Stimulated activated CD4-positive, alpha-beta T cell treated with anti-CD3 and anti-CD28 coated beads, Interleukin-12 subunit alpha, Interleukin-12 subunit beta, amount 100 ng/mL, for 24 hours (primary cell): Measurements from ENCODE around the gene GRM5.

Source experiments
- DNase-seq, 2 experiments: peaks; one replicate each; pipeline ENCODE4 v3.0.0-alpha.2; 2020; ENCODE audit warnings: low read depth in 2 of 2

The GRM5 gene

GRCh38 chr11:88704485-88704884 is 361.3 kb downstream of the GRM5 start:
- no peak for DNase-seq

DNA sequence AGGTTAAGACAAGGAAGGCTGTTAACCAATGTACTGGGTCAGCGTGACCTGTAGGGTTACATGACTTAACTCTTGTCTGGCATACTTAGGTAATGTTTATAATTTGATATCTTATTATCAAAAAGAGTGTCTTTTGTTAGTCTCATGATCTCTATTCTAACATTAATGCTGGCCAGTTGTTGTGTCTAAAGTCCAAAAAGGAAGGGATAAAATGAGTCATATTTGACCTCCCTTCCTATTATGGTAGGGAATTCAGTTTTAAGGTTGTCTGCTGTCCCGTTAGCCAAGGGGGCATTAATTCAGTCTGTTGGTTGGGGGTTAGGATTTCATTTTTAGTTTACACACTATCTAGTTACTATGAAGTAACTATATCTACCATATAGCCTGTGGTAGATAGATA is 364.0 kb downstream of the GRM5 start:
- no peak for DNase-seq

- no peak for DNase-seq
Observed at GRCh38 chr11:88697139-88697538, 368.6 kb downstream of the GRM5 start.

DNA sequence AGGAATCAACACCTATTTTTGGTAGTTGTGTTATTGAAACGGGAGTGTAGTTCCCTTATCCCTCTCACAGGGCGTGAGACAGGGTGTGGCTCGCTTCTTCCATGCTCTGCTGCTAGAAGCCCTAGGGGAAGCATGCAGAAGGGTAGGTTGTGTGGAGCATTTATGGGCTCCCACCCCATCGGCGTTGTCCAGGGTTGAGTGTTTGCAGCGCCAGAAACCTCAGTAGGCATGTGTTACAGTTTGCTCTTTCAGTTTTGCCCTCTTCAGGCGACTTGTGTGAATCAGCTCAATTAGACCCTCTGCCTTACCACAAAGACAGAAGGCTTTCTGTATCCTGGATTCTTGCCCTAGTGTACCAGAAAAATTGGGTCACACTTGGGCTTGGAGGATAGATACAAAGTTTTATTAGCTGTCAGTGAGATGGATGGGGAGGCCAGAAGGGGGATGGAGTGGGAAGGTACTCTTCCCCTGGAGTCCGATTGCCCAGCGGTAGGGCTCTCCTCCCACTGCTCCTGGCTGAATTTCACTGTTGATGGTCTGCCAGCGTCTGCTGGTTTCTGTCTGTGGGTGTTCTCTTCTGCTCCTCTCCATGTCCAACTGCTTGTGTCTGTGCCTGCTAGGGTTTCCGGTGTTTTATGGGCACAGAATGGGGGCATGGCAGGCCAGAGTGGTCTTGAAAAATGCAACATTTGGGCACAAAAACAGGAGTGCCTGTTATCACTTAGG is 369.9 kb downstream of the GRM5 start:
- no peak for DNase-seq

- no peak for DNase-seq
Observed at GRCh38 chr11:88692306-88693086, 373.3 kb downstream of the GRM5 start.

- no peak for DNase-seq
Observed at GRCh38 chr11:88689548-88690240, 376.1 kb downstream of the GRM5 start.

DNA sequence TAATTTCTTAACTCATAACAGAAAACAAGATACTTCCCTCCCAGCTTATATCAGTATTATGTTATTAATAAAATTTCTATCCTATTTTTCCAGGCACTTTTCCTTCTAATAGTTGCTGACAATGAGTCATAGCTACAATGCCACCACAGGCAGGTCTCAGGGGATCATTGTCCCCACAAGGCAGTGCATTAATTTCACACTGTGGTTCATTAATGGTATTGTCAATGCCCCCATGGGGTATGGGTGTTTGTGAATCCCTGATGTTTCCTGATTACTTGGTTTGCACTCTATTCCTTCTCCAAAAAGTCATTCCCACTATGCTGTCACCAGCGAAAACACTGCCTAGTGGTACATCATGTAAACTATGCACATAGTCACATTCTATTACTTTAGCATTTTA is 382.8 kb downstream of the GRM5 start:
- no peak for DNase-seq

GRCh38 chr11:88680806-88681205 is 385.0 kb downstream of the GRM5 start:
- no peak for DNase-seq

DNA sequence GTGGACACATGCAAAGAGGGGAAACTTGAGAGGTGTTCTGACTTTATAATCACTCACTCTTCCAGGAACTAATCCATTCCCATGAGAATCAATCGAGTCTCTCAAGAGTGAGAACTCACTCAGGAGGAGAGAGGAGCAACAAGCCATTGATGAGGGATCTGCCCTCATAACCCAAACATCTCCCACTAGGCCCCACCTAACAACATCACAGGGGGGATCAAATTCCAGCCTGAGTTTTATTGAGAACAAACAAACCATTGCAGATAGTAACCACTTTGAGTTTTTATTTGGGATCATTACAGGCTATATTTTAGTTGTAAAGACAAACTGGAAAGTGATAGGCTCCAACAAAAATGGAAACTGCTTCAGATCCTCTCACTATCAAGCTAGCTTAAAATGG is 399.4 kb downstream of the GRM5 start:
- DNase-seq = no peak

- no peak for DNase-seq
Observed at GRCh38 chr11:88657076-88657738, 408.6 kb downstream of the GRM5 start.

- no peak for DNase-seq
Observed at GRCh38 chr11:88656283-88656682, 409.5 kb downstream of the GRM5 start.

DNA sequence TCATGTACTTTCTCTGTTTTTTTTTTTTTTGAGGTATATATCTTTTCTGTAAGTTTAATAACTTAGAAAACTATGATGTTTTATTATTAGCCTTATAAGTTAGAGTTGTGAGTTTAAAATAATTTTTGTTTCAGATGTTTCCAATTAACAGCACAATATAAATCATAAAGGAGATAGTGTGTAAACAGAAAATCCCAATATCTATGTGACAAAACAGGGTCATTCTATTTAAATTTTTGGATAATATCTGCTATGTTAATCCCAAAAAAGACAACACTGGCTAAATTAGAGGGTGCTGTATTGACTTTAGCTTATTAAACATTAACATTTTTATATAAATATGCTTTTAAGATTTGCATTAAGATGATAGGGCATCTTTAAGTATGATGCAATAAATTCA is 410.1 kb downstream of the GRM5 start:
- DNase-seq = no peak

DNA sequence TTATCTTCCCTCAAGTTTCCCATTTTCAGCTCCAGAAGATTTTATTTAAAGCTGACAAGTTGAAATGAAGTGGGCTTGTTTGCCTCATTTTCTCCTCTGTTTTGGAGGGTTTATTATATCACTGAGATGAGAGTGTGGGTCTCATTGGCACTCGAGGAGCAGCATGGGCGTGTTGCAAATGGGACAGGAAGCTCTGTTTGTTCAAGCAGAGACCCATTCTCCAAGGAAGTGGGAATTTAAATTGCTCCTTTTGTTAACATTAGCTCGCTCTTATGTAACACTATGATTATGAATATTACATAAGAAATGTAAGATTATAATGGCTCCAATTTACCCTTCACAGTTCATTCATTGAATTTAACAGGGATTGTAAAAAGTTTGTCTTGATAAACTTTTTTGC is 410.6 kb downstream of the GRM5 start:
- DNase-seq = no peak

- no peak for DNase-seq
Observed at GRCh38 chr11:88651556-88651955, 414.2 kb downstream of the GRM5 start.

GRCh38 chr11:88644724-88645123 is 421.1 kb downstream of the GRM5 start:
- no peak for DNase-seq

DNA sequence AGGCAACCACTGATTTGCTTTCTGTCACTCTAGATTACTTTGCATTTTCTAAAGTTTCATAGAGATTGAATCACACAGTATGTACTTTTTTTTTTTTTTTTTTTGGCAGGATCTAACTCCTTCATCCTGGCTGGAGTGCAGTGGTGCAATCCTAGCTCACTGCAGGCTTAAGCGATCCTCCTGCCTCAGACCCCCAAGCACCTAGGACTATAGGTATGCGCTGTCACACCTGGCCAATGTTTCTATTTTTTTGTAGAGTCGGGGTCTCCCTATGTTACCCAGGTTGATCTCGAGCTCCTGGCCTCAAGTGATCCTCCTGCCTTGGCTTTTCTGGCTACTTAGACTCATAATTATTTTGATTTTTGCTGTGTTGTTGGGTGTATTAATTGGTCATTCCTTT is 433.6 kb downstream of the GRM5 start:
- no peak for DNase-seq

- DNase-seq = no peak
Observed at GRCh38 chr11:88631497-88631896, 434.3 kb downstream of the GRM5 start.

GRCh38 chr11:88629496-88629895 is 436.3 kb downstream of the GRM5 start:
- DNase-seq = no peak

DNA sequence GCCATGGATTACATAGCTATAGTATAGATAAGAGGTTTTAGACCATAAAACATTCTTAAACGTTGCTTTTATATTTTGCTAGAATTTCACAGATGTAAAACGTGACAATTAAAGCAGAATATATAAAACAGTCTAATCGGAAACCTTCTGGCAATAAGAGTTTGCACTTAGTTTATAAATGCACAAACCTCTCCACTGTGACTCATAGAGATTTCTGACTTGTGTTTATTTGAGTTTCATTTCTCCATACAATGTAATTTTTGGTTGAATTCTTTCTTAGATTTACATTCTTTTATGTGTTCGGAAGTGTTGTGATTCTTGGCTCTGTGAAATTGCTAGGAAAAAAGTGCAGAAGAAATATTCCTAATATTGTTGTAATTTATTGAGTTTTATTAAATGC is 439.6 kb downstream of the GRM5 start:
- no peak for DNase-seq

- DNase-seq = no peak
Observed at GRCh38 chr11:88623531-88623930, 442.3 kb downstream of the GRM5 start.

- DNase-seq = no peak
Observed at GRCh38 chr11:88620568-88621130, 445.1 kb downstream of the GRM5 start.
